ENCODE data around the gene TRAT1. TPM values are rescaled to one million over a fixed set of nuclear protein-coding genes. Genes with fewer than 3 reads are reported as not detected.
A peak's percentile ranks its signal among the peaks of the same experiment; 100 is the strongest.

TRAT1 gene
- total RNA-seq, 1 experiment from 2014 or later: not detected

- Histone ChIP-seq H3K4me3 (ENCODE audit: low read length) (no peak overlapping the region), H3K9me2 (replicated peaks; ENCODE audit: insufficient read depth, low read length) (no peaks in the 10 kb centered on the region), H3K4me1 (ENCODE audit: low read length) (no peaks in the 10 kb centered on the region), H3K79me2 (ENCODE audit: low read length) (no peaks in the 10 kb centered on the region), H3K4me2 (ENCODE audit: low read depth, low read length, poor library complexity, severe bottlenecking) (no peak overlapping the region), H3K36me3 (ENCODE audit: insufficient read depth, low read length) (no peaks in the 10 kb centered on the region), H4K20me1 (ENCODE audit: insufficient read depth, low read depth, low read length) (no peaks in the 10 kb centered on the region), H3K27me3 (ENCODE audit: low read length) (no peaks in the 10 kb centered on the region), H2AFZ (ENCODE audit: low read length) (no peak overlapping the region), H3K27ac (ENCODE audit: low read length) (no peak overlapping the region), H3K9me3 (ENCODE audit: low read length) (no peaks in the 10 kb centered on the region), H3K9ac (ENCODE audit: low read length) (no peak overlapping the region)
- no peak for DNase-seq
These were observed 41.2 kb downstream of the TRAT1 start for GRCh38 chr3:108863799-108864135.

DNA sequence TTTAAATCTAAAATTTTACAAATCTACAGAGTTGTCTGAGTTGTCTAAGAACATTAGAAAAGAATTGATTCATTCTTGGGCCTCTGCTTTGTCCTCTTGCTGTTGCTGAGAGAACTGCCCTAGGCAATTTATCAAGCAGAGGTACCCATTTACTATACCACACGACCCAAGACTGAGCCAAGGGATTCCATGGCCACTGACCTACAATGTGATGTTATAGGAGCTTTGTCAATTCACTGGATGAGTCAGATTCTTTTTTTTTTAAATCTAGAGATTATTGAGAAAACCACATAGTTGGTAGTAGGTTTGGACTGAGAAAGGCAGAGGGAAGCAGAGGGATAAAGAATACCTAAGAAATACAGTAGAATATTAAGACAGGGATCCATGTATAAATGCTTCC is 55.3 kb downstream of the TRAT1 start:
- no peak overlapping the region for H3K27ac ChIP-seq (ENCODE audit: low read length)
- no peaks in the 10 kb centered on the region for H3K79me2 ChIP-seq (ENCODE audit: low read length)
- H2AFZ ChIP-seq (ENCODE audit: low read length): no peak overlapping the region
- no peaks in the 10 kb centered on the region for H3K9me2 ChIP-seq (replicated peaks; ENCODE audit: insufficient read depth, low read length)
- no peak overlapping the region for H3K4me3 ChIP-seq (ENCODE audit: low read length)
- no peaks in the 10 kb centered on the region for H3K36me3 ChIP-seq (ENCODE audit: insufficient read depth, low read length)
- H3K9me3 ChIP-seq (ENCODE audit: low read length): no peaks in the 10 kb centered on the region
- H4K20me1 ChIP-seq (ENCODE audit: insufficient read depth, low read depth, low read length): no peaks in the 10 kb centered on the region
- no peak overlapping the region for H3K9ac ChIP-seq (ENCODE audit: low read length)
- H3K4me1 ChIP-seq (ENCODE audit: low read length): no peaks in the 10 kb centered on the region
- H3K27me3 ChIP-seq (ENCODE audit: low read length): no peaks in the 10 kb centered on the region
- DNase-seq: no peak
- no peak overlapping the region for H3K4me2 ChIP-seq (ENCODE audit: low read depth, low read length, poor library complexity, severe bottlenecking)

DNA sequence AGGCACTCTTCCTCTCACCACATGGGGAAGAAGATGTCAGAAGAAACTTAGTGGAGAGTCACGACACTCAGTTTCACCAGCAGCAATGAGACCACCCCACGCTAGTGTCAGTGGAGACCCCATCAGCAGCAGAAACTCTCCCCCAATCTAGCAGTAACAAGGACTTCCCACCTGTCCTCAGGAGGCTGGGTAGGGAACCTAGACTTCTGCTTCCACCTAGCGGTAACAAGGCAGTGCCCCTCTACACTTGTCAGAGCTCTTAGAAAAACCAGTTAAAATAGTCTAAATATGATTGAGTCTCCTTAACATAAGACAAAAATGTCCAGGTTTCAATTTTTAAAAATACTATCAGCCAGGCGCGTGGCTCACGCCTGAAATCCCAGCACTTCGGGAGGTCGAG is 57.3 kb downstream of the TRAT1 start:
- DNase-seq: peak; percentile 45
- Histone ChIP-seq H3K4me3 (ENCODE audit: low read length) (no peak overlapping the region), H3K36me3 (ENCODE audit: insufficient read depth, low read length) (no peaks in the 10 kb centered on the region)

DNA sequence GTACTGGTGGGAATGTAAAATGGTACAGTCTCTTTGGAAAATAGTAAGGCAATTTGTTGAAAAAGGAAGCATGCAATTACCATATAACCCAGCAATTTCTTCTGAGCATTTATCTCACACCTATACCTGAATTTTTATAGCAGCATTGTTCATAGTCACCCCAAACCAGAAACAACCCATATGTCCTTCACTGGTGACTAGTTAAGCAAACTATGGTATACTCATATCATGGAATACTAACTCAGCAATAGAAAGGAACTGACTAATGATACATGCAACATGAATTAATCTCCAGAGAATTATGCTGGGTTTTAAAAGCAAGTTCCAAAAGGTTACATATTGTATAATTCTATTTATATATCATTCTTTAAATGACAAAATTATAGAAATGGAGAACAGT is 60.2 kb downstream of the TRAT1 start:
- H3K9ac ChIP-seq (ENCODE audit: low read length): no peak overlapping the region
- no peaks in the 10 kb centered on the region for H3K4me1 ChIP-seq (ENCODE audit: low read length)
- no peaks in the 10 kb centered on the region for H4K20me1 ChIP-seq (ENCODE audit: insufficient read depth, low read depth, low read length)
- H3K27me3 ChIP-seq (ENCODE audit: low read length): no peaks in the 10 kb centered on the region
- H3K36me3 ChIP-seq (ENCODE audit: insufficient read depth, low read length): no peaks in the 10 kb centered on the region
- no peak overlapping the region for H3K4me2 ChIP-seq (ENCODE audit: low read depth, low read length, poor library complexity, severe bottlenecking)
- no peaks in the 10 kb centered on the region for H3K9me2 ChIP-seq (replicated peaks; ENCODE audit: insufficient read depth, low read length)
- H3K79me2 ChIP-seq (ENCODE audit: low read length): no peaks in the 10 kb centered on the region
- no peak overlapping the region for H2AFZ ChIP-seq (ENCODE audit: low read length)
- H3K9me3 ChIP-seq (ENCODE audit: low read length): no peaks in the 10 kb centered on the region
- no peak for DNase-seq
- no peak overlapping the region for H3K4me3 ChIP-seq (ENCODE audit: low read length)
- H3K27ac ChIP-seq (ENCODE audit: low read length): no peak overlapping the region

More for the DNA sequence above, 57.3 kb downstream of the TRAT1 start:
- no peak overlapping the region for H3K27ac ChIP-seq (ENCODE audit: low read length)
- H3K9ac ChIP-seq (ENCODE audit: low read length): no peak overlapping the region
- no peaks in the 10 kb centered on the region for H3K9me2 ChIP-seq (replicated peaks; ENCODE audit: insufficient read depth, low read length)
- no peaks in the 10 kb centered on the region for H4K20me1 ChIP-seq (ENCODE audit: insufficient read depth, low read depth, low read length)
- no peak overlapping the region for H2AFZ ChIP-seq (ENCODE audit: low read length)
- H3K79me2 ChIP-seq (ENCODE audit: low read length): no peaks in the 10 kb centered on the region
- H3K9me3 ChIP-seq (ENCODE audit: low read length): no peaks in the 10 kb centered on the region
- no peak overlapping the region for H3K4me2 ChIP-seq (ENCODE audit: low read depth, low read length, poor library complexity, severe bottlenecking)
- H3K27me3 ChIP-seq (ENCODE audit: low read length): no peaks in the 10 kb centered on the region
- H3K4me1 ChIP-seq (ENCODE audit: low read length): no peaks in the 10 kb centered on the region

GRCh38 chr3:108883373-108883772 is 60.8 kb downstream of the TRAT1 start:
- Histone ChIP-seq H3K36me3 (ENCODE audit: insufficient read depth, low read length) (no peaks in the 10 kb centered on the region), H3K79me2 (ENCODE audit: low read length) (no peaks in the 10 kb centered on the region), H3K4me1 (ENCODE audit: low read length) (no peaks in the 10 kb centered on the region), H3K27me3 (ENCODE audit: low read length) (no peaks in the 10 kb centered on the region), H3K4me2 (ENCODE audit: low read depth, low read length, poor library complexity, severe bottlenecking) (no peak overlapping the region), H3K27ac (ENCODE audit: low read length) (no peak overlapping the region), H4K20me1 (ENCODE audit: insufficient read depth, low read depth, low read length) (no peaks in the 10 kb centered on the region), H3K9me3 (ENCODE audit: low read length) (no peaks in the 10 kb centered on the region), H2AFZ (ENCODE audit: low read length) (no peak overlapping the region), H3K9me2 (replicated peaks; ENCODE audit: insufficient read depth, low read length) (no peaks in the 10 kb centered on the region), H3K4me3 (ENCODE audit: low read length) (no peak overlapping the region), H3K9ac (ENCODE audit: low read length) (no peak overlapping the region)
- no peak for DNase-seq

DNA sequence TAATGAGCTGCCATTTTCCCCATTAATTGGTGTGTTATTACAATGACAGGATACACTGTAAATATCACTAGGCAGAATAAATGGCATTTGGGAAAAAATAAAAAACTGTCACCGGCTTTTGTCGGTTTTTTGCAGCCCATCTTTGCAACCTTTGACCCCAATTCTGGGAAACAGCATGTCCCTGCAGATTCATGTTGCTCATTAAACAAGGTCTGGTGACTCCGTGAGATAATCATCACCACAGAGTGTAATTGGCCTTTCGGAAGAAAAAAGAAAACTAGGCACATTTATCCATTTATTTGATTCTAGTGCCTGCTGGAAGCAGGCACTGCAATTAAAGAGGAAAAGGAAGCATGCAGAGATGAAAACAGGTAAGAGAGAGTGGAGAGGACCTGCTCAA is 64.5 kb downstream of the TRAT1 start:
- H3K4me1 ChIP-seq (ENCODE audit: low read length): no peaks in the 10 kb centered on the region
- no peaks in the 10 kb centered on the region for H3K79me2 ChIP-seq (ENCODE audit: low read length)
- H3K9me2 ChIP-seq (replicated peaks; ENCODE audit: insufficient read depth, low read length): no peaks in the 10 kb centered on the region

GRCh38 chr3:108887777-108888176 is 65.2 kb downstream of the TRAT1 start:
- Histone ChIP-seq H3K36me3 (ENCODE audit: insufficient read depth, low read length) (no peaks in the 10 kb centered on the region), H4K20me1 (ENCODE audit: insufficient read depth, low read depth, low read length) (no peaks in the 10 kb centered on the region), H3K27me3 (ENCODE audit: low read length) (no peaks in the 10 kb centered on the region), H3K9me2 (replicated peaks; ENCODE audit: insufficient read depth, low read length) (no peaks in the 10 kb centered on the region), H2AFZ (ENCODE audit: low read length) (no peak overlapping the region), H3K9ac (ENCODE audit: low read length) (no peak overlapping the region), H3K4me1 (ENCODE audit: low read length) (no peaks in the 10 kb centered on the region), H3K4me2 (ENCODE audit: low read depth, low read length, poor library complexity, severe bottlenecking) (no peak overlapping the region), H3K79me2 (ENCODE audit: low read length) (no peaks in the 10 kb centered on the region), H3K27ac (ENCODE audit: low read length) (no peak overlapping the region), H3K9me3 (ENCODE audit: low read length) (no peaks in the 10 kb centered on the region), H3K4me3 (ENCODE audit: low read length) (no peak overlapping the region)
- no peak for DNase-seq

More for the DNA sequence above, 64.5 kb downstream of the TRAT1 start:
- H3K27ac ChIP-seq (ENCODE audit: low read length): no peak overlapping the region
- no peak overlapping the region for H3K4me3 ChIP-seq (ENCODE audit: low read length)
- H3K36me3 ChIP-seq (ENCODE audit: insufficient read depth, low read length): no peaks in the 10 kb centered on the region
- H3K27me3 ChIP-seq (ENCODE audit: low read length): no peaks in the 10 kb centered on the region
- H2AFZ ChIP-seq (ENCODE audit: low read length): no peak overlapping the region
- no peaks in the 10 kb centered on the region for H3K9me3 ChIP-seq (ENCODE audit: low read length)
- no peak for DNase-seq
- H4K20me1 ChIP-seq (ENCODE audit: insufficient read depth, low read depth, low read length): no peaks in the 10 kb centered on the region
- H3K4me2 ChIP-seq (ENCODE audit: low read depth, low read length, poor library complexity, severe bottlenecking): no peak overlapping the region
- no peak overlapping the region for H3K9ac ChIP-seq (ENCODE audit: low read length)

DNA sequence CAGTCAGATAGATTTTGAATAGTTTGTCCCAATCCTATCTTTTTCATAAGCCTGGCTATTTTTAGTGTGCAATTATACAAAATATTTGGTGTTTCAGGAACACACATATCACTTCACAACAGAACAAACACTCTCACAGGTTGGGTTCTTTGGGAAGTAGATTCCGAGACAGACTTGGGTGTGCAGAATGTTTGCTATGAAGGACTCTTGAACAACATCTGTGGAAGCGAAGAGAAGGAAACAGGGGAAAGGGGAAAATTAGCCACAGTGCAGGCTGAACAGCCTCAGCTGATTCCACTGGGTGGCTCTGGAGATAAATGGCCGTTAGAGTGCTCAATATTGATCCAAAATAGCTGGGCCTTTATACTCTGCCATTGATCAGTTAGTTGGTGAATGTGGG is 69.2 kb downstream of the TRAT1 start:
- no peaks in the 10 kb centered on the region for H3K79me2 ChIP-seq (ENCODE audit: low read length)
- no peak overlapping the region for H2AFZ ChIP-seq (ENCODE audit: low read length)
- no peak overlapping the region for H3K4me3 ChIP-seq (ENCODE audit: low read length)
- no peak overlapping the region for H3K27ac ChIP-seq (ENCODE audit: low read length)
- no peaks in the 10 kb centered on the region for H3K4me1 ChIP-seq (ENCODE audit: low read length)
- no peak overlapping the region for H3K4me2 ChIP-seq (ENCODE audit: low read depth, low read length, poor library complexity, severe bottlenecking)
- no peaks in the 10 kb centered on the region for H3K9me3 ChIP-seq (ENCODE audit: low read length)
- H3K27me3 ChIP-seq (ENCODE audit: low read length): no peaks in the 10 kb centered on the region
- H3K9ac ChIP-seq (ENCODE audit: low read length): no peak overlapping the region
- no peaks in the 10 kb centered on the region for H4K20me1 ChIP-seq (ENCODE audit: insufficient read depth, low read depth, low read length)
- DNase-seq: no peak
- H3K9me2 ChIP-seq (replicated peaks; ENCODE audit: insufficient read depth, low read length): no peaks in the 10 kb centered on the region
- H3K36me3 ChIP-seq (ENCODE audit: insufficient read depth, low read length): no peaks in the 10 kb centered on the region

- Histone ChIP-seq H3K4me1 (ENCODE audit: low read length) (no peaks in the 10 kb centered on the region), H3K9me3 (ENCODE audit: low read length) (no peaks in the 10 kb centered on the region), H3K27ac (ENCODE audit: low read length) (no peak overlapping the region), H3K9ac (ENCODE audit: low read length) (no peak overlapping the region), H3K36me3 (ENCODE audit: insufficient read depth, low read length) (no peaks in the 10 kb centered on the region), H3K4me2 (ENCODE audit: low read depth, low read length, poor library complexity, severe bottlenecking) (no peak overlapping the region), H3K27me3 (ENCODE audit: low read length) (no peaks in the 10 kb centered on the region), H3K4me3 (ENCODE audit: low read length) (no peak overlapping the region), H2AFZ (ENCODE audit: low read length) (no peak overlapping the region), H4K20me1 (ENCODE audit: insufficient read depth, low read depth, low read length) (no peaks in the 10 kb centered on the region), H3K9me2 (replicated peaks; ENCODE audit: insufficient read depth, low read length) (no peaks in the 10 kb centered on the region), H3K79me2 (ENCODE audit: low read length) (no peaks in the 10 kb centered on the region)
- no peak for DNase-seq
These were observed 72.4 kb downstream of the TRAT1 start for GRCh38 chr3:108894981-108895380.

All from Karpas-422 (cell line).